Panc1 (cell line): ENCODE measurements around the gene TBX1. TPM values are rescaled to one million over a fixed set of nuclear protein-coding genes. Genes with fewer than 3 reads are reported as not detected.

Source experiments
- ATAC-seq: fragments of 200-7000 bp; cut with Tn5 transposase; 2 replicates; pipeline ENCODE4 v1.9.1; 2020; ENCODE audit warnings: mild to moderate bottlenecking, moderate library complexity
- BruUV-seq: library from RNA; stranded (reverse); fragments of 400-500 nt; replicated peaks from 2 replicates; lab custom pipeline; 2021; lab: Mats Ljungman, UMichigan
- CTCF ChIA-PET: fragments of 300-600 bp; sonication (Branson Sonifier 250); formaldehyde crosslinking; loops from one replicate; lab custom pipeline; 2022; ENCODE audit warnings: antibody characterized with exemption; lab: Charles Lee
- POLR2A ChIA-PET: fragments of 300-600 bp; sonication (Branson Sonifier 250); formaldehyde crosslinking; loops from one replicate; lab custom pipeline; 2022; ENCODE audit warnings: antibody characterized with exemption; lab: Charles Lee
- DNase-seq: peaks from one replicate; pipeline ENCODE4 v3.0.0-alpha.2; 2010; ENCODE audit warnings: low read depth, low spot score
- H3K27ac ChIP-seq: 2 replicates; pipeline ENCODE4 v1.5.1; 2011; ENCODE audit warnings: mild to moderate bottlenecking, low read length, inconsistent platforms
- H3K27me3 ChIP-seq: fragments of 200-500 bp; sonication (Bioruptor generic); 2 replicates; pipeline ENCODE4 v1.6.0; 2014; ENCODE audit warnings: low read length, inconsistent platforms; ENCODE audit not compliant: control insufficient read depth, insufficient read depth
- H3K36me3 ChIP-seq: fragments of 200-500 bp; sonication (Bioruptor generic); 2 replicates; pipeline ENCODE4 v1.5.1; 2014; ENCODE audit warnings: inconsistent platforms, mild to moderate bottlenecking, low read length, moderate library complexity; ENCODE audit not compliant: control insufficient read depth, insufficient read depth
- H3K4me1 ChIP-seq: 2 replicates; pipeline ENCODE4 v1.5.1; 2011; ENCODE audit warnings: inconsistent platforms, mild to moderate bottlenecking, low read length, moderate library complexity; ENCODE audit not compliant: control insufficient read depth, insufficient read depth
- H3K4me3 ChIP-seq, 2 experiments: 2 replicates each; pipeline ENCODE4 v1.5.1; 2011 to 2012; ENCODE audit warnings: low read depth in 2 of 2, low read length in 2 of 2, mild to moderate bottlenecking in 2 of 2, inconsistent platforms in 1 of 2, moderate library complexity in 1 of 2
- H3K9me3 ChIP-seq: fragments of 200-500 bp; sonication (Bioruptor generic); 2 replicates; pipeline ENCODE4 v1.5.1; 2014; ENCODE audit warnings: low read depth, mild to moderate bottlenecking, inconsistent platforms, low read length, moderate library complexity; ENCODE audit not compliant: control insufficient read depth, insufficient read depth
- POLR2AphosphoS5 ChIP-seq: IDR thresholded peaks from 2 replicates; pipeline ENCODE4 v1.6.1; 2012; ENCODE audit warnings: mild to moderate bottlenecking, low read depth, low read length, moderate library complexity
- SIN3A ChIP-seq: IDR thresholded peaks from 2 replicates; pipeline ENCODE4 v1.6.1; 2012; ENCODE audit warnings: low read depth, mild to moderate bottlenecking, low read length, moderate library complexity, borderline replicate concordance; ENCODE audit not compliant: insufficient read depth
- TCF7L2 ChIP-seq: IDR thresholded peaks from 2 replicates; pipeline ENCODE4 v1.6.1; 2011; ENCODE audit warnings: mild to moderate bottlenecking, low read depth, low read length, inconsistent platforms
- in situ Hi-C: cut with HindIII; loops from 2 replicates; pipeline ENCODE4 v1.10.0; 2016; ENCODE audit warnings: low sequenced_read_pairs, low pct_unique_long_range_greater_than_20kb
- intact Hi-C: fragments of 100-400 bp; cut with micrococcal nuclease; formaldehyde crosslinking; loops from one replicate; pipeline ENCODE4 v1.10.0; 2022; ENCODE audit not compliant: unreplicated experiment
- total RNA-seq: library from RNA; stranded (reverse); gene quantifications from one replicate; pipeline ENCODE4 v1.2.1, GENCODE V29; 2021; ENCODE audit not compliant: unreplicated experiment
- TF ChIP-seq, protein P1 (sequence below), 2 experiments: IDR thresholded peaks; 2 replicates each; pipeline ENCODE4 v1.6.1; 2011 to 2012; ENCODE audit warnings: low read depth in 2 of 2, control low read depth in 1 of 2, low read length in 1 of 2, mild to moderate bottlenecking in 1 of 2, moderate library complexity in 1 of 2; ENCODE audit not compliant: insufficient read depth in 1 of 2
- TF ChIP-seq, protein P2 (sequence below): fragments of 450-650 bp; IDR thresholded peaks from 2 replicates; pipeline ENCODE4 v1.5.1; 2017; ENCODE audit warnings: mild to moderate bottlenecking

TBX1 gene
- total RNA-seq, 1 experiment from 2014 or later = 91.7 TPM

DNA sequence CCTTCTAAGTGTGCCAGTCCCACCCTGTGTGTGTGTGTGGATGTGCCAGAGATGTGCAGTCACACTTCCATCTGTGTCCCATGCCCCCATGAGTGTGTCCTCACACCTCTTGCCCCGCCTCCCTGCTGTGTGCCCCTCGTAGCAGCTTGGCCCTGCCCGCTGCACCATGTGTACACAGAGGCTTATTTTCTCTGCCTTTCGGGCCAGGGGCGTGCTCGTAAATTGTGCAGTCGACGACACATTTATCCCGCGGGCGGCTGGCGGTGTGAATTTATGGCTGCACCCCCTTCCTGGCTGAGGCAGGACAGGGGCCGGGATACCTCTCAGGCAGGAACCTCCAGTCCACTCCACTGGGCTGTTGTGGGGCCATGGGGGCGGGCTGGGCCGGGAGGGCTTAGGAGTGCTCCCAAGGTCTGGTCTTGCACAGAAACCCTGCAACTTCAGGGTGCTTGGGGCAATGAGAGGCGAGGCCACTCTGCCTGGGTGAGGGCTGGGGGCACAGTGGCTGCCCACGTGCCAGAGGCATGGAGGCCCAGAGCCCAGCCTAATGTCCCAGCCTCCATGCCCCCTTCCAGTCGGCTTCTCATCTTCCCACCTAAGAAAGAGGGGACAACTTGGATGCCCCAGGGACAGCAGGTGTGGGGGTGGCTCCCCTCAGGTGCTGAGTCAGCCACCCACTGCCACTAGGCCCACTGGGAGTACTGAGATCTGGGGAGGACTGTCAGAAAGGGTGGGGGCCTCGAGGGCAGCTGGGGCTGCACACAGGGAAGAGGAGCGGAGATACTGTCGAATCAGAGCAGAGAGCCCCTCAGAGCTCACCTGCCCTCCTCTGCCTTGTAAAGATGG is 24.7 kb upstream of the TBX1 start:
- no peak for ATAC-seq
- no peaks in the 10 kb centered on the region for H3K9me3 ChIP-seq
- no peaks in the 10 kb centered on the region for H3K36me3 ChIP-seq
- no peak overlapping the region for H3K4me3 ChIP-seq
- H3K4me1 ChIP-seq = no peaks in the 10 kb centered on the region
- no peaks in the 10 kb centered on the region for H3K27me3 ChIP-seq
- DNase-seq = no peak
- intact Hi-C loops = no loop called here
- BruUV-seq = no TSS peak
- ChIA-PET CTCF (no interaction called here), POLR2A (no interaction called here)
- no peak overlapping the region for H3K27ac ChIP-seq
- in situ Hi-C loops = no loop called here
- TF ChIP-seq, protein P1, sequence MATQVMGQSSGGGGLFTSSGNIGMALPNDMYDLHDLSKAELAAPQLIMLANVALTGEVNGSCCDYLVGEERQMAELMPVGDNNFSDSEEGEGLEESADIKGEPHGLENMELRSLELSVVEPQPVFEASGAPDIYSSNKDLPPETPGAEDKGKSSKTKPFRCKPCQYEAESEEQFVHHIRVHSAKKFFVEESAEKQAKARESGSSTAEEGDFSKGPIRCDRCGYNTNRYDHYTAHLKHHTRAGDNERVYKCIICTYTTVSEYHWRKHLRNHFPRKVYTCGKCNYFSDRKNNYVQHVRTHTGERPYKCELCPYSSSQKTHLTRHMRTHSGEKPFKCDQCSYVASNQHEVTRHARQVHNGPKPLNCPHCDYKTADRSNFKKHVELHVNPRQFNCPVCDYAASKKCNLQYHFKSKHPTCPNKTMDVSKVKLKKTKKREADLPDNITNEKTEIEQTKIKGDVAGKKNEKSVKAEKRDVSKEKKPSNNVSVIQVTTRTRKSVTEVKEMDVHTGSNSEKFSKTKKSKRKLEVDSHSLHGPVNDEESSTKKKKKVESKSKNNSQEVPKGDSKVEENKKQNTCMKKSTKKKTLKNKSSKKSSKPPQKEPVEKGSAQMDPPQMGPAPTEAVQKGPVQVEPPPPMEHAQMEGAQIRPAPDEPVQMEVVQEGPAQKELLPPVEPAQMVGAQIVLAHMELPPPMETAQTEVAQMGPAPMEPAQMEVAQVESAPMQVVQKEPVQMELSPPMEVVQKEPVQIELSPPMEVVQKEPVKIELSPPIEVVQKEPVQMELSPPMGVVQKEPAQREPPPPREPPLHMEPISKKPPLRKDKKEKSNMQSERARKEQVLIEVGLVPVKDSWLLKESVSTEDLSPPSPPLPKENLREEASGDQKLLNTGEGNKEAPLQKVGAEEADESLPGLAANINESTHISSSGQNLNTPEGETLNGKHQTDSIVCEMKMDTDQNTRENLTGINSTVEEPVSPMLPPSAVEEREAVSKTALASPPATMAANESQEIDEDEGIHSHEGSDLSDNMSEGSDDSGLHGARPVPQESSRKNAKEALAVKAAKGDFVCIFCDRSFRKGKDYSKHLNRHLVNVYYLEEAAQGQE (IDR thresholded peaks at IDR 0.05; ENCODE audit: insufficient read depth in 1 of 2, low read depth in 2 of 2, low read length in 1 of 2) = no peak

DNA sequence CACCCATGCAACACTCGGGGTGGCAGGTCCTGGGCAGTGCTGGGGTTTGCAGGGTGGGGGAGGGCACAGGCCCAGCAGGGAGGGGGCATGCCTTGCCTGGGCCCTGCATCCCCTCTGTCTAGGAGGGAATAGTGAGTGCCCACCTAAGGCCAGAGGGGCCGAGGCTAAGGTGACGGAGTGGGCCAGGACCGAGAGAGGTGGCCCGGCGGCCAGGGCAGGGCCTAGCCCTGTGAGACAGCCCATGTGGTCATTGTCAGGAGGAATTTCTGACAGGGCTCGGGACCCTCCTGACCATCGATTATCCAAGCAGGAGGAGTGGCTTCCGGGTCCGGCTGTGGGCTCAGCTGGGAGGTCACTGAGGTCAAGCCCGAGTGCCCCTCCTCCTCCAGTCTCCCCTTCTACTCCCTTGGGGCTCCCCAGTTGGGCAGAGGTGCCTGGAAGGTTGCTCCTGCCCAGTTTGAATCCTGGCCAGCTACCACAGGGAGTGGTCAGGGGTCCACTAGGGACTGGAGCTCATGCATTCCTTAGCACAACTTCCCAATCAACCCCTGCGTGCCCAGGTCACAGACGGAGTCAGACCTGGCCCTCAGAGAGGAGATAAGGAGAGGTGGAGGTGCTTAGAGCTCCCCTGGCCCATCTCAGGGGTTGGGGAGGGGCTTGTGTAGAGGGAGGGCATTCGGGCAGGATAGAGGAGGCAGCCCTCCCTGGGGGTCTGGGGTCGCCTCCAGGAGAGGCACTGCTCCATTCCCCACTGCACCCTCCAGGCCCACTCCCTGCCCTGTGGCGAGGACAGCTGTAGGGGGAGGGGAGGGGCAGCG is 22.5 kb upstream of the TBX1 start:
- H3K4me1 ChIP-seq = no peaks in the 10 kb centered on the region
- ChIA-PET POLR2A (no interaction called here), CTCF (no interaction called here)
- BruUV-seq = no TSS peak
- DNase-seq = no peak
- no peak overlapping the region for H3K4me3 ChIP-seq
- no peaks in the 10 kb centered on the region for H3K27me3 ChIP-seq
- in situ Hi-C loops = no loop called here
- TF ChIP-seq POLR2AphosphoS5 = no peak
- H3K27ac ChIP-seq = no peak overlapping the region
- H3K36me3 ChIP-seq = no peaks in the 10 kb centered on the region
- ATAC-seq = no peak
- H3K9me3 ChIP-seq = no peaks in the 10 kb centered on the region
- intact Hi-C loops = no loop called here

DNA sequence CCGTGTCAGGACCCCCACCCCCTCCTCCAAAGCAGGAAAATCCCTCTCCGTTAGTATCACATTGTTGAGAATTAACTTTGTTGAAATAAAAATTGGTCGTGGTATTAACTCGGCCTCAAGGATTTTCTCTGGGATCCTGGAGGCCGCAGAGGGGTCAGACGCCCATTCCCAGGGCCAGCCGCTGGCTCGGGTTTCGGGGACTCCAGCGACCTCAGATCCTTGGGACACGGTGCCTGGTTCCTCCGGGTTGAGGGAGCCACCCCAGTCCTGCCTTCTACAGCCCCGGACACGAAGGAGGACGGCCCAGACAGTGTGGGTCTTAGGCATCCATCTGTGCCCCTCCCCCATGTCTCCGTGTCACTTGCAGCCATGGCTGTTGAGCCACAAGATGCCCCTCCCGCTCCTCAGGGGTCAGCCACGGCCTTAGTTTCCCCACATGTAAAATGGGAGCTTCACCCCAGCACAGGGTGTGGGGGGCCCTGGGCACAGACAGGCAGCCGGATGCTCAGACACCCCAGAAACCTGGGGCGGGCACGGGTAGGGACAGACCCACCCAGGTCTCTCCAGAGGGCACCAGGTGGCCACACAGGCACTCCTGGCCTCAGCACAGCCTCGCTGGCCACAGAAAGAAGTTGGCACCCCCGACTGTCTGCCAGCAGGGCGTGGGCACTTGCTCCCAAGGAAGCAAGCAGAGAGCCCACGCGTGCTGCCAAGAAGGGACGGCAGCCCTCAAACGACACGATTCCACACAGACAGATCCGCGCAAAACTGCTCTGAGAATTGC is 21.7 kb upstream of the TBX1 start:
- Histone ChIP-seq H3K4me3 (no peak overlapping the region), H3K9me3 (no peaks in the 10 kb centered on the region), H3K4me1 (no peaks in the 10 kb centered on the region), H3K27me3 (no peaks in the 10 kb centered on the region), H3K36me3 (no peaks in the 10 kb centered on the region), H3K27ac (no peak overlapping the region)
- in situ Hi-C loops = no loop called here
- no peak for DNase-seq
- TF ChIP-seq TCF7L2 (no peak), POLR2AphosphoS5 (no peak), SIN3A (no peak)
- TF ChIP-seq, protein P1 (IDR thresholded peaks at IDR 0.05; ENCODE audit: insufficient read depth in 1 of 2, low read depth in 2 of 2, low read length in 1 of 2) = no peak
- TF ChIP-seq, protein P2, sequence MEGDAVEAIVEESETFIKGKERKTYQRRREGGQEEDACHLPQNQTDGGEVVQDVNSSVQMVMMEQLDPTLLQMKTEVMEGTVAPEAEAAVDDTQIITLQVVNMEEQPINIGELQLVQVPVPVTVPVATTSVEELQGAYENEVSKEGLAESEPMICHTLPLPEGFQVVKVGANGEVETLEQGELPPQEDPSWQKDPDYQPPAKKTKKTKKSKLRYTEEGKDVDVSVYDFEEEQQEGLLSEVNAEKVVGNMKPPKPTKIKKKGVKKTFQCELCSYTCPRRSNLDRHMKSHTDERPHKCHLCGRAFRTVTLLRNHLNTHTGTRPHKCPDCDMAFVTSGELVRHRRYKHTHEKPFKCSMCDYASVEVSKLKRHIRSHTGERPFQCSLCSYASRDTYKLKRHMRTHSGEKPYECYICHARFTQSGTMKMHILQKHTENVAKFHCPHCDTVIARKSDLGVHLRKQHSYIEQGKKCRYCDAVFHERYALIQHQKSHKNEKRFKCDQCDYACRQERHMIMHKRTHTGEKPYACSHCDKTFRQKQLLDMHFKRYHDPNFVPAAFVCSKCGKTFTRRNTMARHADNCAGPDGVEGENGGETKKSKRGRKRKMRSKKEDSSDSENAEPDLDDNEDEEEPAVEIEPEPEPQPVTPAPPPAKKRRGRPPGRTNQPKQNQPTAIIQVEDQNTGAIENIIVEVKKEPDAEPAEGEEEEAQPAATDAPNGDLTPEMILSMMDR = no peak
- ATAC-seq = no peak
- ChIA-PET CTCF (no interaction called here), POLR2A (no interaction called here)
- intact Hi-C loops = no loop called here
- no TSS peak for BruUV-seq
